MM.1S (cell line): ENCODE data around the gene TNS2.

ENCODE experiments used
- CTCF ChIP-seq: fragments of 300-600 bp; sonication (generic); IDR thresholded peaks from 2 replicates; pipeline ENCODE4 v1.5.1; 2016; ENCODE audit warnings: antibody characterized with exemption, low read length, mixed read lengths
- EZH2 ChIP-seq: fragments of 300-600 bp; sonication (generic); optimal IDR thresholded peaks from 2 replicates; pipeline ENCODE3; 2017; ENCODE audit warnings: low read depth, mild to moderate bottlenecking, antibody characterized with exemption, low read length, mixed read lengths
- EZH2phosphoT487 ChIP-seq: fragments of 300-600 bp; sonication (generic); IDR thresholded peaks from 2 replicates; pipeline ENCODE4 v1.6.1; 2018; ENCODE audit warnings: antibody characterized with exemption, low read length

DNA sequence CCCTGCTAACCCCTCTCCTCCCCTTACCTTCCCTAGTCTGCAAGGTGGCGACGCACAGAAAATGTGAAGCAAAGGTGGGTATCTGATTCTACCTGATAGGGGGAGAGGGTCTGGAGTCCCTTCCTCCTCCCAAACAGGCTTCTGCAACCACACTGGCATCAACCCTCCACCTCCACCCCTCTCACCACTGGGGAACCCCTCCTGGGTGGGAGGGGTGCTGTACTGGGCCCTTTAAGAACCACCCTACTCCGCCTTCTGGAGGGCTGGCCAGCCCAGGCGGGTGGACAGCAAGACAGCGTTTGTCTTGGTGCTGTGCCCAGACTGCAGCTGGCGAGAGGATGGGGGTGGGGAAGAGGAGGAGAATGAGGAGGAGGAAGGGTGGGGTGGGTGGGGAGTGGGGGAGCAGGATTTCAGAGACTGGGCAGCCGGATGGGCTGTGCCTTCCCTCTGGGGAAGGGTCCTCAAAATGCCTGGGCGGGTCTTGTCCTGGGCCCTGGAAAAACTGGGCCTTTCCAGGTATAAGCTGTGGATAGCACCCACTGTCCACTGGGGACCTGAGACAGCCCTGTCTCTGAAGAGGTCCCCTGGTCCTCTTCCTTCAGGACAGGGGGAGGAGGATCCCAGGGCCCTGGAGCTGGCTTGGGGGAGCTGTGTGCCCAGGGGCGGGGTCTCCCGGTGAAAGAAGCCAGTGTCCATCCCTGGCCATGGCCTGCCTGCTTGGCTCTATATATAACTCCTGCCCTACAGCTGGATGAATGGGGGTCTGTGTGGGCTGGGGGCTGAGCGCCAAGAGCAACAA lies 2.8 kb downstream of the TNS2 start:
- TF ChIP-seq CTCF (no peak), EZH2 (no peak), EZH2phosphoT487 (no peak)
